Measurements from ENCODE around the gene TARS2.
A peak's percentile ranks its signal among the peaks of the same experiment; 100 is the strongest.

TARS2 gene

GRCh38 chr1:150486966-150487762 is at the start of gene TARS2:
TSS of gene TARS2 (plus strand) at chr1:150487419. CDS start at chr1:150487451, 32 bp downstream.
- DNase-seq, result peak; percentile 97

GRCh38 chr1:150441121-150441520 is 46.1 kb upstream of the TARS2 start:
- no peak for DNase-seq

GRCh38 chr1:150444232-150444631 is 43.0 kb upstream of the TARS2 start:
- no peak for DNase-seq

GRCh38 chr1:150456146-150456647 is 31.0 kb upstream of the TARS2 start:
- DNase-seq, result no peak

- DNase-seq, result peak; percentile 66
Measured at GRCh38 chr1:150464422-150464826, 22.8 kb upstream of the TARS2 start.

- DNase-seq, result no peak
Measured at GRCh38 chr1:150466964-150467363, 20.3 kb upstream of the TARS2 start.

- DNase-seq, result no peak
Measured at GRCh38 chr1:150469291-150469690, 17.9 kb upstream of the TARS2 start.

- no peak for DNase-seq
Measured at GRCh38 chr1:150472601-150473200, 14.5 kb upstream of the TARS2 start.

GRCh38 chr1:150473659-150474058 is 13.6 kb upstream of the TARS2 start:
- DNase-seq, result no peak

GRCh38 chr1:150474869-150475268 is 12.3 kb upstream of the TARS2 start:
- no peak for DNase-seq

GRCh38 chr1:150476754-150477153 is 10.5 kb upstream of the TARS2 start:
- DNase-seq, result no peak

GRCh38 chr1:150477320-150477719 is 9.9 kb upstream of the TARS2 start:
- DNase-seq, result no peak

- DNase-seq, result no peak
Measured at GRCh38 chr1:150477733-150478132, 9.5 kb upstream of the TARS2 start.

- DNase-seq, result no peak
Measured at GRCh38 chr1:150479370-150479769, 7.8 kb upstream of the TARS2 start.

- no peak for DNase-seq
Measured at GRCh38 chr1:150479927-150480352, 7.3 kb upstream of the TARS2 start.

GRCh38 chr1:150484431-150484830 is 2.8 kb upstream of the TARS2 start:
- no peak for DNase-seq

GRCh38 chr1:150484861-150485260 is 2.4 kb upstream of the TARS2 start:
- no peak for DNase-seq

- no peak for DNase-seq
Measured at GRCh38 chr1:150487763-150488115, 520 bp downstream of the TARS2 start.

GRCh38 chr1:150493175-150493574 is 6.0 kb downstream of the TARS2 start:
- DNase-seq, result no peak

GRCh38 chr1:150498342-150498741 is 11.1 kb downstream of the TARS2 start:
- DNase-seq, result no peak

- DNase-seq, result no peak
Measured at GRCh38 chr1:150505431-150505830, 18.2 kb downstream of the TARS2 start.

GRCh38 chr1:150507912-150508864 is 21.0 kb downstream of the TARS2 start, which contains the start of gene ECM1:
TSS of gene ECM1 (plus strand) at chr1:150508109. CDS start at chr1:150508210, 101 bp downstream.
- DNase-seq, result peak; percentile 29

GRCh38 chr1:150508982-150509381 is 21.8 kb downstream of the TARS2 start:
- DNase-seq, result no peak
